Hepatocyte (in vitro differentiated cells): ENCODE results near the gene ETF1.

Source experiments
- EZH2 ChIP-seq: fragments of 200-600 bp; sonication (generic); IDR thresholded peaks from 2 replicates; pipeline ENCODE4 v1.6.1; 2016; ENCODE audit warnings: antibody characterized with exemption, mild to moderate bottlenecking, borderline replicate concordance
- EZH2phosphoT487 ChIP-seq: fragments of 200-600 bp; sonication (generic); IDR thresholded peaks from one replicate; pipeline ENCODE4 v1.6.1; 2018; ENCODE audit warnings: antibody characterized with exemption, mild to moderate bottlenecking, low read depth, moderate library complexity; ENCODE audit not compliant: unreplicated experiment, severe bottlenecking
- TF ChIP-seq, protein P1 (sequence below): fragments of 200-600 bp; sonication (generic); IDR thresholded peaks from 2 replicates; pipeline ENCODE4 v1.5.1; 2016; ENCODE audit warnings: antibody characterized with exemption, mild to moderate bottlenecking; ENCODE audit not compliant: poor library complexity

DNA sequence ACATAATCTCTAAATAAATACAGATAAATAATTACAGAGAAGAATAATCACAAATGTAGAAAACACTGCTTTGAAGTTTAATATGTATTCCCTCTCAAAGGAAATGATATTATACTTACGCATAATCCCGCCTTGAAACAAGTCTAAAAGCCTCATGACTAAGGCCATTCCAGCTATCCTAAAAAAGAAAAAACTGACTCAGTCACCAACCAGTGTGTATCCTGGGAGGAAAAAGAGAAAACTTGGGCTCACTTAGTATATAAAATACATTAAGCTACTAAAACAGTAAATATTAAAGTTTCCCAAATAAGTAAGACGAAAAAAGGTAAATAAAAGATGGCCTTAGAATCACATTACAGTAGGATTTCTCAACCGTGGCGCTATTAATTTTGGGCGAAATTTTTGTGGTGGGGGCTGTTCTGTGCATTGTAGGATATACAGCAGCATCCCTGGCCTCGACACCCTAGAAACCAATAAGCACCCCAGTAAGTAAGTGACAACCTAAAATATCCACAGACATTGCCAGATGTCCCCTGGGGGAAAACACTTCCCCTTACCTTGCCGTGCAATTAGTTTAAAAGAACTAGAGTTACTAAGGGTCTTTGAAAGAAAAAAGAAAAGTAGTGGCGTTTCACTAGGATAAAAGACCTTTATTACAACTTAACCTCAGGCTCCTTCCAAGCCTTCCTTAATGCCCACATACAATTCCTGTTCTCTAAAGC lies 31.1 kb upstream of the ETF1 start:
- TF ChIP-seq, protein P1, sequence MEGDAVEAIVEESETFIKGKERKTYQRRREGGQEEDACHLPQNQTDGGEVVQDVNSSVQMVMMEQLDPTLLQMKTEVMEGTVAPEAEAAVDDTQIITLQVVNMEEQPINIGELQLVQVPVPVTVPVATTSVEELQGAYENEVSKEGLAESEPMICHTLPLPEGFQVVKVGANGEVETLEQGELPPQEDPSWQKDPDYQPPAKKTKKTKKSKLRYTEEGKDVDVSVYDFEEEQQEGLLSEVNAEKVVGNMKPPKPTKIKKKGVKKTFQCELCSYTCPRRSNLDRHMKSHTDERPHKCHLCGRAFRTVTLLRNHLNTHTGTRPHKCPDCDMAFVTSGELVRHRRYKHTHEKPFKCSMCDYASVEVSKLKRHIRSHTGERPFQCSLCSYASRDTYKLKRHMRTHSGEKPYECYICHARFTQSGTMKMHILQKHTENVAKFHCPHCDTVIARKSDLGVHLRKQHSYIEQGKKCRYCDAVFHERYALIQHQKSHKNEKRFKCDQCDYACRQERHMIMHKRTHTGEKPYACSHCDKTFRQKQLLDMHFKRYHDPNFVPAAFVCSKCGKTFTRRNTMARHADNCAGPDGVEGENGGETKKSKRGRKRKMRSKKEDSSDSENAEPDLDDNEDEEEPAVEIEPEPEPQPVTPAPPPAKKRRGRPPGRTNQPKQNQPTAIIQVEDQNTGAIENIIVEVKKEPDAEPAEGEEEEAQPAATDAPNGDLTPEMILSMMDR: no peak
- TF ChIP-seq EZH2 (no peak), EZH2phosphoT487 (no peak)
